Measurements from ENCODE around the gene XPO1.
"Not testable (repeated sequence)": the region's sequence is repeated elsewhere in the genome, so short reads cannot be mapped to it uniquely, and the experiment has no call there.

Gene XPO1, protein sequence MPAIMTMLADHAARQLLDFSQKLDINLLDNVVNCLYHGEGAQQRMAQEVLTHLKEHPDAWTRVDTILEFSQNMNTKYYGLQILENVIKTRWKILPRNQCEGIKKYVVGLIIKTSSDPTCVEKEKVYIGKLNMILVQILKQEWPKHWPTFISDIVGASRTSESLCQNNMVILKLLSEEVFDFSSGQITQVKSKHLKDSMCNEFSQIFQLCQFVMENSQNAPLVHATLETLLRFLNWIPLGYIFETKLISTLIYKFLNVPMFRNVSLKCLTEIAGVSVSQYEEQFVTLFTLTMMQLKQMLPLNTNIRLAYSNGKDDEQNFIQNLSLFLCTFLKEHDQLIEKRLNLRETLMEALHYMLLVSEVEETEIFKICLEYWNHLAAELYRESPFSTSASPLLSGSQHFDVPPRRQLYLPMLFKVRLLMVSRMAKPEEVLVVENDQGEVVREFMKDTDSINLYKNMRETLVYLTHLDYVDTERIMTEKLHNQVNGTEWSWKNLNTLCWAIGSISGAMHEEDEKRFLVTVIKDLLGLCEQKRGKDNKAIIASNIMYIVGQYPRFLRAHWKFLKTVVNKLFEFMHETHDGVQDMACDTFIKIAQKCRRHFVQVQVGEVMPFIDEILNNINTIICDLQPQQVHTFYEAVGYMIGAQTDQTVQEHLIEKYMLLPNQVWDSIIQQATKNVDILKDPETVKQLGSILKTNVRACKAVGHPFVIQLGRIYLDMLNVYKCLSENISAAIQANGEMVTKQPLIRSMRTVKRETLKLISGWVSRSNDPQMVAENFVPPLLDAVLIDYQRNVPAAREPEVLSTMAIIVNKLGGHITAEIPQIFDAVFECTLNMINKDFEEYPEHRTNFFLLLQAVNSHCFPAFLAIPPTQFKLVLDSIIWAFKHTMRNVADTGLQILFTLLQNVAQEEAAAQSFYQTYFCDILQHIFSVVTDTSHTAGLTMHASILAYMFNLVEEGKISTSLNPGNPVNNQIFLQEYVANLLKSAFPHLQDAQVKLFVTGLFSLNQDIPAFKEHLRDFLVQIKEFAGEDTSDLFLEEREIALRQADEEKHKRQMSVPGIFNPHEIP (N-terminal part only)

GRCh38 chr2:61538200-61538919 lies at the start of gene XPO1:
TSS of gene XPO1 (minus strand) at chr2:61538356. CDS start at chr2:61533897, 4,459 bp downstream.
- peak; percentile 99 for DNase-seq (ENCODE audit: low spot score)

GRCh38 chr2:61586928-61587327 lies 48.8 kb upstream of the XPO1 start:
- not testable (repeated sequence) for DNase-seq (ENCODE audit: low spot score)

DNA sequence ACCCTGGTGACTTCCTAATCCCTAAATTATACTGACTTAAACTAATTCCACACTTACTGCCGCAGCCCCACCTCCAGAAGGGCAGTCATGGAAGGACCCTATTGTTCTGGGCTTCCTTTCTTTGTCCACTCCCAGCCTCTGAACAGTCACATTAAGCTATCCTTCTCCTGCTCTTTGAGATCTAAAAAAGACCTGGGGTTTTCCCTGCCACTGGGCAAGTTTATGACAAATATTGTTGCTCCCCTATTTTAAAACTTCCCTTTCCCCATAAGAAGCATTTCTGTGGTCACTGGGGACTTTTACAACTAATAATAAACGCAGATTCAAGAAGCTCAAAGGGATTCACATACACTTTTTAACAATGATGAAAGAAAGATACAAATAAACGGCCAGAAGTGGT lies 47.2 kb upstream of the XPO1 start:
- DNase-seq (ENCODE audit: low spot score) = no peak

- not testable (repeated sequence) for DNase-seq (ENCODE audit: low spot score)
Measured at GRCh38 chr2:61584368-61584767, 46.2 kb upstream of the XPO1 start.

- no peak for DNase-seq (ENCODE audit: low spot score)
Measured at GRCh38 chr2:61582165-61582564, 44.0 kb upstream of the XPO1 start.

GRCh38 chr2:61581716-61582115 lies 43.6 kb upstream of the XPO1 start:
- no peak for DNase-seq (ENCODE audit: low spot score)

DNA sequence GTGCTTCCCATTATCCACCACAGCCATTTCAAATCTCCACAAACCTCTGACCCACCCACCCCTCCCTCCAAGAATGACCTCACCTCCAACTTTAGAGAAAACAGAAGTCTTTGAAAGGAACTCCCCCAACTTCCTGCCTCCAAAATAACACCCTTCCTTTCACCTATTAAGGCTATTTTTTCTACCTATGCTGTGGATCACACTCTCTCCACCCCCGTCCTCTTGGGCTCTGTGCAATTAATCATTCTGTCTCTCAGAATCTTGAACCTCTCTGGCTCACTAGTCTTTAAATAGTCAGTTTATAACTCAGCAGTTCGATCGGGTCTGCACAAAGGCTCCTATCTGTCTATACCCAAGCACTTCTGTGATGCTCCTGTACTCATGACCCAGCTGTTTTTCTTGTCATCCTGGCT lies 37.3 kb upstream of the XPO1 start:
- DNase-seq (ENCODE audit: low spot score) = no peak

- DNase-seq (ENCODE audit: low spot score) = no peak
Measured at GRCh38 chr2:61566566-61566965, 28.4 kb upstream of the XPO1 start.

DNA sequence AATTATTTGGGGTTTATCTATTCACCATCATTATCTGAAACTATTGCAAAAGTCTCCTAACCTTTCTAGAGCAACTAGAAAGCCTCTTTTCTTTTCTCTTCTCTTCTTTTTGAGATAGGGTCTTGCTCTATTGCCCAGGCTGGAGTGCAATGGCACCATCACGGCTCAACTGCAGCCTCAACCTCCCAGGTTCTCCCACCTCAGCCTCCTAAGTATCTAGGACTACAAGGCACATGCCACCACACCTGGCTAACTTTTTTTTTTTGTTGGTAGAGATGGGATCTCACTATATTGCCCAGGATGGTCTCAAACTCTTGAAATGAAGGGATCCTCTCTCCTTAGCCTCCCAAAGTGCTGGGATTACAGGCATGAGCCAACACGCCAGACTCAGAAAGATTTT lies 24.5 kb upstream of the XPO1 start:
- DNase-seq (ENCODE audit: low spot score) = no peak

DNA sequence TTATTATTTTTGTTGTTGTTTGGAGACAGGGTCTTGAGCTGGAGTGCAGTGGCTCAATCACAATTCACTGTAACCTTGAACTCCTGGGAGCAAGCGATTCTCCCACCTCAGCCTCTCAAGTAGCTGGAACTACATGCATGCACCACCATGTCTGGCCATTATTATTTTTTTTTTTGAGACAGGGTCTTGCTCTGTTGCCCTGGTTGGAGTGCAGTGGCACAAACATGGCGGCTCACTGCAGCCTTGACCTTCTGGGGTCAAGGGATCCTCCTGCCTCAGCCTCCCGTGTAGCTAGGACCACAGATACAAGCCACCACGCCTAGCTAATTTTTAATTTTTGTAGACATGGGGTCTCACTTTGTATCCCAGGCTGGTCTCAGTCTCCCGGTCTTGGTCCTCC lies 20.0 kb upstream of the XPO1 start:
- no peak for DNase-seq (ENCODE audit: low spot score)

DNA sequence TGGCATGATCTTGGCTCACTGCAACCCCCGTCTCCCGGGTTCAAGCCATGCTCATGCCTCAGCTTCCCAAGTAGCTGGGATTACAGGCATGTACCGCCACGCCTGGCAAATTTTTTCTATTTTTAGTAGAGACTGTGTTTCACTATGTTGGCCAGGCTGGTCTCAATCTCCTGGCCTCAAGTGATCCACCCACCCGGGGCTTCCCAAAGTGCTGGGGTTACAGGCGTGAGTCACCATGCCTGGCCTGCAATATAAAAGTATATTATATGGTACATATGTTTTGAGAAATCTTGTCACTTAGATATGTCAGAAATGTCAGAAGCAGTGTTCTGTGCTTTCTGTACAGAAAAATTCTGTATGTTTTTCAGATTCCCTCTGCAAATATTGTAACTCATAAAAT lies 19.2 kb upstream of the XPO1 start:
- no peak for DNase-seq (ENCODE audit: low spot score)

- no peak for DNase-seq (ENCODE audit: low spot score)
Measured at GRCh38 chr2:61554604-61555003, 16.4 kb upstream of the XPO1 start.

DNA sequence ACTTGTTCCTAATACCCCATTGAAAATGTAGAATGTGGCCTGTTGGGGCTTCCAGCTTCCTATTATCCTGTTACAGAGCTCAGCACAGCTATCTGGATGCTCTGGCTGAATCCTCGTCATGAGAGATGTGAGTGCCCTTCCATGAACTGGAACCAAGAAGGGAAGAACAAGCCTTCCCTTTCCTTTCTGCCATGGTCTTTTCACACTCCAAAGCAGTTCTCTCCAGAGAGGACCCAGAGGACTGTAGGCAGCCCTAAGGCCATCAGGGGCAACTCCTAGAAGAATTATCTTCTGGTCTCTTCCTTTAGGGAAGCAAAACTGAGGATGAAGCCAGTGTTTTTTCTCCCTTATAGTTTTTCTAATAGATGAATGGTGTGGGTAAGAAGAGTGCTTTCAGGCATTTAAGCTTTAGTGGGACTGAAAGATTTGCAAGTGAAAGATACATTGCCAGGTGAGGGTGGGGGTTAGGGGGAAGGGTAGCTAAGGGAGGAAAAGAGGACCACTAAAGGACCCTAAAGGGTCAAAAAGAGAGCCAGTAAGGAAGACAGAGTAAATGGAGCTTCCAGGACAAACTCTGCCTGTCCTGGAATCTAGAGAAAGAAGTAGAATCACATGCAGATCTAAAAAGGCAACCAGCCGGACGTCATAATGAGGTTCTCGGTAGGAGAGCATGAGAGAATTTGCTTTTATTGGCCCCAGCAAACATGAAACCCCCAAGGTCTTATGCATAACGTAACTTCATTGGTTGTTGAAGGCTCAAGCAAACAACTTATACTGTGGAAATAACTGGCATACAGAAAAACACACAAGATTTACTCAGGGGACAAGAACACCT lies 12.4 kb upstream of the XPO1 start:
- DNase-seq (ENCODE audit: low spot score) = no peak

- DNase-seq (ENCODE audit: low spot score) = no peak
Measured at GRCh38 chr2:61549546-61549945, 11.4 kb upstream of the XPO1 start.

DNA sequence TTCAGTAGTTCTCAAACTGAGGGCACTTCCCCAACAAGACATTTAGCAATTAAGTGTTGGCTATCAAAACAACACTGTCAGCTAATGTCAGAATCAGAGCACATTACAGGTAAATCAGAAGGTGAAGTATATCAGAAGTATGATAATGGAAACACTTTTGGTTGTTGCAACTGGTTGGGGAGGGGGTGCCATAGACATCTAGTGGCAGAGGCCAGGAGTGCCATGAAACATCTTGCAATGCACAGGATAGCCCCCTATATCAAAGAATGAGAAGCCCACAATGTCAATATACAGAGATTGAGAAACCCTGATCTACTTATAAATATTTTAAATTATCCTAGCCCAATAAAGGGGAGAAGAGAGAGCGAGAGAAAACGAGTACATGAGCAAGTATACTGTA lies 4.9 kb upstream of the XPO1 start:
- no peak for DNase-seq (ENCODE audit: low spot score)

- DNase-seq (ENCODE audit: low spot score) = not testable (repeated sequence)
Measured at GRCh38 chr2:61540167-61540566, 2.0 kb upstream of the XPO1 start.

DNA sequence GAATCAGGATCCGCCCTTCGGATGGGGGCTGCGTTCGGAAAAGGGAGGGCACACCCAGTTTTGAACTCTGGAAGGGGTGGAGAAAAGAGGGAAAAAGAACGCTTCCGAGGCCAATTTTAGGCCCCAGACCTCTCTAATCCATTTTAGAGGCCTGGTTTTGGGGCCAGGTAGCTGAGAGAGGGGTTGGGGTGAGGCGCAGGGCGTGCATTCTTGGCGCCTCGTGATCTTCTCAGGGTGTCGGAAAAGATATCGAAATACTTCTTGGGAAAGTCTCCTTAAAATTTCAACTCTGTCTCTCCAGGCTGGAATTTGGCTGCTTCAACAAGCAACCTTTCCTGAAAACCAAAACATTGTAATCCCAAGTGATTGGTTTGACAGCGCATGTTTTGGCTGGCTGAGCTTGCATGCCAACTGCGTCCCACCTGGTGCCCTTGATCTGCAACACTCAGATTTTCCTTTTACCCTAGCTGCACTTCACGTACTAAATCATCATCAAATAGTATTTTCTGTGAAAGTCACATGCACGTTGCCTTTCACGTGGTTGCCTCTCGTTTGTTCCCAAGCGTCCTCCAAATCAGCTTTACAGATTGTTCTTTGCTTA lies 864 bp upstream of the XPO1 start:
- peak; percentile 82 for DNase-seq (ENCODE audit: low spot score)

DNA sequence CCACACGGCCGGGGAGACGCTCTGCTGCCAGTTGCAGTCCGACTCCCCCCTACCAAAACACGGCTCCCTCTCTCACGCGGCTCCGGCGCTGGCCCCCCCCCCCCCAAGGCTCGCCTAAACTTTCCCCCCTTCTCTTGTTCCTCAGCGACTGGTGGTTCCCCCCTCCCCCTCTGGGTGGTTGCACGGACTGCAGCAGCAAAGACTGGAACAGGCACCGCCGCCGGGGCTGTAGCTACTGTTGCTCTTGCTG lies 281 bp downstream of the XPO1 start:
- DNase-seq (ENCODE audit: low spot score) = no peak

GRCh38 chr2:61537277-61537949 lies 743 bp downstream of the XPO1 start:
- DNase-seq (ENCODE audit: low spot score) = no peak

GRCh38 chr2:61536572-61537276 lies 1.4 kb downstream of the XPO1 start:
- peak; percentile 98 for DNase-seq (ENCODE audit: low spot score)

Data from SW480 (cell line).